ENCODE results near the gene INPP5A.

GRCh38 chr10:132817701-132818211 lies 280.2 kb downstream of the INPP5A start:
- no peak for TF ChIP-seq CTCF (IDR thresholded peaks at IDR 0.05)
- no peak for TF ChIP-seq POLR2A (IDR thresholded peaks at IDR 0.05)
